GM12873 (cell line): ENCODE results near the gene ZXDA.
"Not testable (repeated sequence)": the region's sequence is repeated elsewhere in the genome, so short reads cannot be mapped to it uniquely, and the experiment has no call there.

Experiments used
- TF ChIP-seq, protein P1 (sequence below): IDR thresholded peaks from 2 replicates; pipeline ENCODE4 v1.5.1; 2012; ENCODE audit warnings: low read depth, mild to moderate bottlenecking, moderate library complexity, low read length, control low read depth; ENCODE audit not compliant: insufficient read depth; ENCODE audit errors: missing control alignments

Gene ZXDA, protein sequence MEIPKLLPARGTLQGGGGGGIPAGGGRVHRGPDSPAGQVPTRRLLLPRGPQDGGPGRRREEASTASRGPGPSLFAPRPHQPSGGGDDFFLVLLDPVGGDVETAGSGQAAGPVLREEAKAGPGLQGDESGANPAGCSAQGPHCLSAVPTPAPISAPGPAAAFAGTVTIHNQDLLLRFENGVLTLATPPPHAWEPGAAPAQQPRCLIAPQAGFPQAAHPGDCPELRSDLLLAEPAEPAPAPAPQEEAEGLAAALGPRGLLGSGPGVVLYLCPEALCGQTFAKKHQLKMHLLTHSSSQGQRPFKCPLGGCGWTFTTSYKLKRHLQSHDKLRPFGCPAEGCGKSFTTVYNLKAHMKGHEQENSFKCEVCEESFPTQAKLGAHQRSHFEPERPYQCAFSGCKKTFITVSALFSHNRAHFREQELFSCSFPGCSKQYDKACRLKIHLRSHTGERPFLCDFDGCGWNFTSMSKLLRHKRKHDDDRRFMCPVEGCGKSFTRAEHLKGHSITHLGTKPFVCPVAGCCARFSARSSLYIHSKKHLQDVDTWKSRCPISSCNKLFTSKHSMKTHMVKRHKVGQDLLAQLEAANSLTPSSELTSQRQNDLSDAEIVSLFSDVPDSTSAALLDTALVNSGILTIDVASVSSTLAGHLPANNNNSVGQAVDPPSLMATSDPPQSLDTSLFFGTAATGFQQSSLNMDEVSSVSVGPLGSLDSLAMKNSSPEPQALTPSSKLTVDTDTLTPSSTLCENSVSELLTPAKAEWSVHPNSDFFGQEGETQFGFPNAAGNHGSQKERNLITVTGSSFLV

DNA sequence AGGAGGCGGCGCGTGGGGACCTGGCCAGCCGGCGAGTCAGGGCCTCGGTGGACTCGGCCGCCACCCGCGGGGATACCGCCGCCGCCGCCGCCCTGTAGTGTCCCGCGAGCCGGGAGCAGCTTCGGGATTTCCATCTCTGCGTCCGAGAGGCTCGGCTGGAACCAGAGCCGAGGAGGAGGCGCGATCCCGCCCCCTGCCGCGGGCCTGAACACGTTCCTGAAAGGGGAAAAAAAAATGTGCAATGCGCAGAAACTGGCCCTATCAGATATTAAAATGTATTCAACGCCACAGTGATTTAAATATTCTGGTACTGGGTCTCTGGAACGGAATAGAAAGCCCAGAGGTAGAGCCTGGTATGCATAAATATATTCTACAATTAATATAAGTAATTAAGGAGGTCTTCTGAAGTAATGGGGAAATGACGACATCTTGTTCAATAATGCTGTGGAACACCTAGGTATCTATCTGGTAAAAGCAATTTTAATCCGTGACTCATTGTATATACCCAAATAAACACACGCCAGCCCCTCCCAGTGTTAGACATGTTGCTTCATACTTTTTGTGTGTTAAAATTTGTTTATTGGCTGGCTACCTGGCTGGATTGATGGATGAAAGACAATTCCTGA is at the start of gene ZXDA:
Gene ZXDA, minus strand, starts transcription at position 172 of the 626 bp plus-strand sequence. Its CDS starts 38 bp downstream, at position 134.
- TF ChIP-seq, protein P1, sequence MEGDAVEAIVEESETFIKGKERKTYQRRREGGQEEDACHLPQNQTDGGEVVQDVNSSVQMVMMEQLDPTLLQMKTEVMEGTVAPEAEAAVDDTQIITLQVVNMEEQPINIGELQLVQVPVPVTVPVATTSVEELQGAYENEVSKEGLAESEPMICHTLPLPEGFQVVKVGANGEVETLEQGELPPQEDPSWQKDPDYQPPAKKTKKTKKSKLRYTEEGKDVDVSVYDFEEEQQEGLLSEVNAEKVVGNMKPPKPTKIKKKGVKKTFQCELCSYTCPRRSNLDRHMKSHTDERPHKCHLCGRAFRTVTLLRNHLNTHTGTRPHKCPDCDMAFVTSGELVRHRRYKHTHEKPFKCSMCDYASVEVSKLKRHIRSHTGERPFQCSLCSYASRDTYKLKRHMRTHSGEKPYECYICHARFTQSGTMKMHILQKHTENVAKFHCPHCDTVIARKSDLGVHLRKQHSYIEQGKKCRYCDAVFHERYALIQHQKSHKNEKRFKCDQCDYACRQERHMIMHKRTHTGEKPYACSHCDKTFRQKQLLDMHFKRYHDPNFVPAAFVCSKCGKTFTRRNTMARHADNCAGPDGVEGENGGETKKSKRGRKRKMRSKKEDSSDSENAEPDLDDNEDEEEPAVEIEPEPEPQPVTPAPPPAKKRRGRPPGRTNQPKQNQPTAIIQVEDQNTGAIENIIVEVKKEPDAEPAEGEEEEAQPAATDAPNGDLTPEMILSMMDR = not testable (repeated sequence)

DNA sequence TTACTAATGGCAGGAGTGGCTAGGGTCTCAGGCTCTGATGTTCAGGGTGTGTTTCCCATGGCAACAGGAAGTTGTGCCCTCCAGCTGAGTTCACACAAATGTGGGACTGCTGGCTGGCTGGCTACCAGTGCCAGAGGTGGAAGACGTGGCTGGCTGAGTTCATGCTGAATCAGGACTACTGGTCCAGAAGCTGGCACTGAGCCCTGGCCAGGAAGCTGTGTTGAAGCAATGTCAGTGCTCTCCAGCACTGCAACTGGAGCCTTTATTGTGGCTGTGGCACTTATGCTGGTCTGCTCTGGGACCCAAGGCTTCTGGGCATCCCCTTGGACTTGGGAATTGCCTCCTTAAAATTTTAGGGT is 42.0 kb upstream of the ZXDA start:
- TF ChIP-seq, protein P1 = no peak

DNA sequence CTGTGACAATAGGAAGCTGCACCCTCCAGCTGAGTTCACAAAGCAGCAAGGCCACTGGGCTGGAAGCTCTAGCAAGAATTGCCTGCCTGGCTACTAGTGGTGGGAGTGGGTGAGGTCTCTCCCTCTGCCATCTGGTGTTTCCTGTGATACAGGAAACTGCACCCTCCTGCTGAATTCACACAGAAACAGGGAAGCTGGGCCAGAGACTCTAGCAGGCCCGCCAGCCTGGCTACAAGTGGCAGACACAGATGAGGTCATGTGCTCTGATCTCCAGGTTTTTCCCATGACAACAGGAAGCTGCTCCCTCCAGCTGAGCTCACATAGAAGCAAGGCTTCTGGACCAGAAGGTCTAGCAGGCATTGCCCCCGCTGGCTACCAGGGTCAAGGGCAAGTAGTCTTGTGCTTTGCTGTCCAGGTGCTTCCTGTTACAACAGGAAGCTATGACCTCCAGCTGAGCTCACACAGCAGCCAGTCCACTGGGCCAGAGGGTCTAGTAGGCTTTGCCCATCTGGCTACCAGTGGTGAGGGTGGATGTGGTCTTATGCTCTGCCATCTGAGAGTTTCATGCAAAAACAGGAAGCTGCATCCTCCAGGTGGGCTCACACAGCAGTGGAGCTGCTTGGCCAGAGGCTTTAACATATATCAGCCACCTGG is 41.5 kb upstream of the ZXDA start:
- TF ChIP-seq, protein P1 = no peak

DNA sequence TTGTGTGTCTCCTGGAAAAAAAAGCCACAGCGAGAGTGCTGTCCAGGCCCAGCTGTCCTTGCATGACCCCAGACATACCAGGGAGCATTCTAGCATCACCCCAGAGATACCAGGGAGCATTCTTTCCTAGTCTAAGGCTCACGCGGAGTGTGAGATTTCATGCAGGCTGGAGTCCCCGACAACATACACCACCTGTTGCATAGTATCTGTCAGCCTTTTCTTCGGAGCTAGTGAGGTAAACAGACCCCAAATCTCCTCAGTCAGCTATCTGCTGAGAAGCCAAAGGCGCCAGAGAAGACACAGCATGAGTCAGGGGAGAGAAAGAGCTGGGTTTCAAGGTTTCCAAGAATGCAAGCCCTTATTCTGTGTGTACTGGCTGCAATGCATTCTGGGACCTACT is 23.1 kb upstream of the ZXDA start:
- TF ChIP-seq, protein P1 = no peak

DNA sequence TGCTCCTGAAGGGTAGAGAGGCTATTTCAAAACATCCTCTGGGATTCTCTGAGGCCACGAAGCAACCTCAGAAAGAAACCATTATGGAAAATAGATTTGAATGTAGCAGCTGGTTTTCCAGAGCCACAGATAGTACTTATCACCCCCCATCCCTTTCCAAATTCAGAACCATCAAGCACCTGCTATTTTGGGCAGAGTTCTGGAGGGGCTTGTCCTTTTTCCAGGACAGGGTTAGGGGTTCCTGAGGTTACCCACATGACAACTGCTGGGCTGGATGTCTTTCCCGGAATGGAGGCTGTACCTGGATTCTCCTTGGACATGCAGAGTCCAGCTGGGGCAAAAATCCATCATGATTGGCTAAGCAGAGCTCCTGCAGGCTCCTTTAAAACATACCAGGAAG is 22.0 kb upstream of the ZXDA start:
- TF ChIP-seq, protein P1 = no peak

DNA sequence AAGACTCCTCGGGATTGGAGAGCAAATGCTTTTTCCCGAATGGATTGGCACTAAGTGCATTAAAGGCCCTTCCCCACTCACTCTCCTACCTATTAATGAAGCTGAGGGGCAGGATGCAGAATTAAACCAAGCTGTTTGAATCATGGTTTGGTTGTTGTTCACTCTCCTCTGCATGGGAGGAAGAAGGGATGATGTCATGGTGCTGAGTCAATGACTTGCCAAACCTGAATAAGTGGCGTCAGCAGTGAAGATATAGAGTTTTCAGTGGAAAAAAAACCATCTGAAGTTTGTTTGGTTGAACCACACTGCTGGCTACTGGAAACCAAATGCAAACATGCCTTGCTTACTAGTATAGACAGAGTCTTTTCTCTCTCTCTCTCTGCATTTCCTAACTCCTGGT is 19.8 kb upstream of the ZXDA start:
- TF ChIP-seq, protein P1 = no peak
